Type B pancreatic cell (in vitro differentiated cells): ENCODE data around the gene LPGAT1. TPM values are rescaled to one million over a fixed set of nuclear protein-coding genes. Genes with fewer than 3 reads are reported as not detected.

Source experiments
- DNase-seq: peaks from one replicate; pipeline ENCODE4 v3.0.0; 2021; ENCODE audit warnings: mixed read lengths; ENCODE audit not compliant: unreplicated experiment; ENCODE audit errors: extremely low spot score
- H3K27ac Mint-ChIP-seq: 2 replicates; pipeline ENCODE4 v1.8.0; 2021; ENCODE audit warnings: mild to moderate bottlenecking, mixed read lengths
- H3K27me3 Mint-ChIP-seq: 2 replicates; pipeline ENCODE4 v1.8.0; 2021; ENCODE audit warnings: mixed read lengths
- H3K36me3 Mint-ChIP-seq: 2 replicates; pipeline ENCODE4 v1.8.0; 2021; ENCODE audit warnings: mixed read lengths
- H3K4me1 Mint-ChIP-seq: one replicate; pipeline ENCODE4 v1.8.0; 2021; ENCODE audit warnings: mixed read lengths; ENCODE audit not compliant: unreplicated experiment
- H3K4me3 Mint-ChIP-seq: 2 replicates; pipeline ENCODE4 v1.8.0; 2021; ENCODE audit warnings: mild to moderate bottlenecking, mixed read lengths
- H3K9me3 Mint-ChIP-seq: 2 replicates; pipeline ENCODE4 v1.8.0; 2021; ENCODE audit warnings: mixed read lengths
- CTCF ChIP-seq: fragments of 200-600 bp; sonication (generic); conservative IDR thresholded peaks from 2 replicates; pipeline ENCODE4 v1.5.0; 2021; ENCODE audit warnings: antibody characterized with exemption, mild to moderate bottlenecking
- total RNA-seq: library from RNA; stranded (reverse); gene quantifications from 2 replicates; pipeline ENCODE4 v1.2.1, GENCODE V29; 2021; ENCODE audit warnings: low replicate concordance

LPGAT1 gene
- total RNA-seq, 1 donor from 2014 or later = 31.3 TPM

- Mint-ChIP-seq H3K9me3 (no peaks in the 10 kb centered on the region), H3K36me3 (no peaks in the 10 kb centered on the region), H3K27ac (no peak overlapping the region), H3K4me1 (peaks cover 13% of the 10 kb centered on the region), H3K27me3 (no peaks in the 10 kb centered on the region), H3K4me3 (no peak overlapping the region)
- DNase-seq = no peak
- TF ChIP-seq CTCF = no peak
Measured at GRCh38 chr1:211742272-211742671, 88.3 kb downstream of the LPGAT1 start.

- peaks cover 14% of the 10 kb centered on the region for H3K4me1 Mint-ChIP-seq
- no peak for TF ChIP-seq CTCF
- H3K27ac Mint-ChIP-seq = no peak overlapping the region
- H3K9me3 Mint-ChIP-seq = no peaks in the 10 kb centered on the region
- H3K36me3 Mint-ChIP-seq = no peaks in the 10 kb centered on the region
- DNase-seq = no peak
- H3K4me3 Mint-ChIP-seq = no peak overlapping the region
- H3K27me3 Mint-ChIP-seq = no peaks in the 10 kb centered on the region
Measured at GRCh38 chr1:211741788-211742187, 88.8 kb downstream of the LPGAT1 start.

- Mint-ChIP-seq H3K4me1 (peaks cover 16% of the 10 kb centered on the region), H3K4me3 (no peak overlapping the region)
- no peak for TF ChIP-seq CTCF
Measured at GRCh38 chr1:211741116-211741515, 89.4 kb downstream of the LPGAT1 start.

GRCh38 chr1:211739671-211740411 is 90.7 kb downstream of the LPGAT1 start:
- Mint-ChIP-seq H3K36me3 (no peaks in the 10 kb centered on the region), H3K4me3 (no peak overlapping the region), H3K9me3 (peaks cover 7% of the 10 kb centered on the region), H3K27me3 (no peaks in the 10 kb centered on the region), H3K4me1 (peaks cover 29% of the 10 kb centered on the region), H3K27ac (no peak overlapping the region)
- TF ChIP-seq CTCF = no peak
- no peak for DNase-seq

More at GRCh38 chr1:211741116-211741515, 89.4 kb downstream of the LPGAT1 start:
- no peak for DNase-seq
- no peaks in the 10 kb centered on the region for H3K27me3 Mint-ChIP-seq
- H3K9me3 Mint-ChIP-seq = no peaks in the 10 kb centered on the region
- H3K36me3 Mint-ChIP-seq = no peaks in the 10 kb centered on the region
- no peak overlapping the region for H3K27ac Mint-ChIP-seq

- peaks cover 7% of the 10 kb centered on the region for H3K9me3 Mint-ChIP-seq
- no peak overlapping the region for H3K4me3 Mint-ChIP-seq
- H3K4me1 Mint-ChIP-seq = peaks cover 37% of the 10 kb centered on the region
- no peak overlapping the region for H3K27ac Mint-ChIP-seq
- DNase-seq = no peak
- TF ChIP-seq CTCF = no peak
- H3K36me3 Mint-ChIP-seq = no peaks in the 10 kb centered on the region
- no peaks in the 10 kb centered on the region for H3K27me3 Mint-ChIP-seq
Measured at GRCh38 chr1:211738691-211739301, 91.8 kb downstream of the LPGAT1 start.
